ENCODE data around the gene HNRNPDL.

Gene HNRNPDL

DNA sequence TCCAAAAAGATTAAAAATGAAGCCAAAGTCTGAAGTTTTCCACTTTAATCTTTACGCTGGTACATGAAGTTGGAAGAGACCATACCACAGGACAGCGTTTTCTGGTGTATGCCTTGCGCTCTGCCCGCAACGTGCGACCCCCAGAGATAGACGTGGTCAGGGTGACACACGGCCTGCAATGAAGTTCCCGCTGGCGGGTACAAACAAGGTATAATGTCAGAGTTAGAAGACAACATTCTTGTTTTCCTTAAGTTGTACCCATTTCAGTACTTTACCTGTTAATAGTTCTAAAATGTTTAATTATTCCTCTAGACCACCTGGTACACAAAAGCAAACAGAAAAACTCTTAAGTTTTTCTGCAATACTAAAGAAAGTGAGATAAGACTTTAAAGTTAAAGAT lies 4.8 kb downstream of the HNRNPDL start:
- Histone ChIP-seq H3K14ac (ENCODE audit: low read length) (no peak overlapping the region), H3K79me1 (ENCODE audit: low read depth, low read length) (peaks cover 4% of the 10 kb centered on the region), H2AFZ (ENCODE audit: low read length) (no peak overlapping the region), H3K4me1 (ENCODE audit: control insufficient read depth in 2 of 2, insufficient read depth in 1 of 2, low read depth in 1 of 2, low read length in 2 of 2) (peaks cover 6 to 8% of the 10 kb centered on the region in 2 donors), H2BK12ac (ENCODE audit: low read length) (no peak overlapping the region), H3K9ac (ENCODE audit: low read depth, low read length, poor library complexity) (no peak overlapping the region), H3K27ac (replicated peaks; ENCODE audit: low read length) (no peak overlapping the region), H3K4me3 (ENCODE audit: low read length in 2 of 2) (no peak overlapping the region), H2BK5ac (ENCODE audit: low read length) (no peak overlapping the region), H3K27me3 (ENCODE audit: control insufficient read depth in 3 of 3, insufficient read depth in 3 of 3, low read depth in 1 of 3, low read length in 3 of 3) (no peaks in the 10 kb centered on the region), H3K18ac (ENCODE audit: low read length) (no peak overlapping the region), H4K8ac (ENCODE audit: low read depth, low read length) (no peak overlapping the region), H3K23ac (ENCODE audit: low read depth, low read length, poor library complexity) (no peak overlapping the region), H3K36me3 (replicated peaks in 1 of 2; ENCODE audit: control insufficient read depth in 2 of 2, insufficient read depth in 2 of 2, low read length in 2 of 2) (peaks cover 17 to 63% of the 10 kb centered on the region in 2 donors), H3K4me2 (ENCODE audit: insufficient read depth, low read length, poor library complexity, severe bottlenecking) (no peak overlapping the region), H3K4ac (ENCODE audit: low read length) (no peak overlapping the region), H2BK15ac (ENCODE audit: low read length) (no peak overlapping the region), H2BK120ac (ENCODE audit: low read depth, low read length) (no peak overlapping the region), H2AK5ac (ENCODE audit: low read depth, low read length) (no peak overlapping the region), H3K9me3 (replicated peaks in 1 of 2; ENCODE audit: control insufficient read depth in 2 of 2, insufficient read depth in 1 of 2, low read depth in 1 of 2, low read length in 2 of 2) (no peaks in the 10 kb centered on the region), H4K91ac (ENCODE audit: low read depth, low read length, poor library complexity) (no peak overlapping the region)
- WGBS, 2 donors (ENCODE audit: extremely low coverage in 2 of 2, insufficient read length in 2 of 2, insufficient replicate concordance in 1 of 2): no CpG with 5 or more reads among the region's 10 CpGs
- no peak for DNase-seq (ENCODE audit: low spot score)

DNA sequence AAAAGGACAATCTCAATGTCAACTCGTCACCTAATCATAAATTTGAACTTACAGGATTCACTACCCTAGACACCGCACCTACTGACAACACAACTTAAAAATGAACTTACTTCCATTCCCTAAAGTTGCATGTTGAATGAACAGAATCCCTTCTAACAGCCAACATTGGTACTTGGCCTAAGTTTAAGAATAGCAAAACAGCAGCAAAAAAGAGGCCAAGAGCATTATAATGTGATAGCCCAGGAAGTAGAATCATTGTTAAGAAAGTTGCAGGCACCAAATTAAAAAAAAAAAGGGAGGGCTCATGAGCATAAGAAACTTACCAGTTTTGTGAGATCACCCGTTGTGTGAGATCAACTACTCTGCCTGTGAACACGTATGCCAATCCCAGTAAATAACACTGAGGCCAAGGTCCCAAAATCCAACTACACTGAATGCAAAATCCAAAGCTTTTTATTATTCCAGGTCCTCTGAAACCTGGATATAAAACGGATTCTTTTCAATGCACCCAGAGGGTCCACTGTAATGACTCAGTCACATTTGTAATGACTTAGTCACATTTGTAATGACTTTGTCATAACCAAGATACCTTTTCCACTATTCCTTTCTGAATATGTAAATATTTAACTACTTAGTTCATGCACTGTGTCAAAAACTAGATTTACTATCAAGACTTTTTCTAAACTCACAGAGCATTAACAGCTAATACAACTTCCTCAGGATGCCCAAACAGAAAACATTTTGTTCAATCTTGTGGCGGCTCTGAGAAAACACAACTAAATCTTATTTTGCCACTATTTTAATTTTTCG lies 6.8 kb downstream of the HNRNPDL start:
- Histone ChIP-seq H3K79me1 (ENCODE audit: low read depth, low read length) (peaks cover 2% of the 10 kb centered on the region), H2AK5ac (ENCODE audit: low read depth, low read length) (no peak overlapping the region), H3K27me3 (ENCODE audit: control insufficient read depth in 3 of 3, insufficient read depth in 3 of 3, low read depth in 1 of 3, low read length in 3 of 3) (no peaks in the 10 kb centered on the region), H3K4me1 (ENCODE audit: control insufficient read depth in 2 of 2, insufficient read depth in 1 of 2, low read depth in 1 of 2, low read length in 2 of 2) (peaks cover 6 to 8% of the 10 kb centered on the region in 2 donors), H3K9me3 (replicated peaks in 1 of 2; ENCODE audit: control insufficient read depth in 2 of 2, insufficient read depth in 1 of 2, low read depth in 1 of 2, low read length in 2 of 2) (no peaks in the 10 kb centered on the region), H4K91ac (ENCODE audit: low read depth, low read length, poor library complexity) (no peak overlapping the region), H2BK120ac (ENCODE audit: low read depth, low read length) (no peak overlapping the region), H3K27ac (replicated peaks; ENCODE audit: low read length) (no peak overlapping the region), H2BK15ac (ENCODE audit: low read length) (no peak overlapping the region), H3K14ac (ENCODE audit: low read length) (no peak overlapping the region), H4K8ac (ENCODE audit: low read depth, low read length) (no peak overlapping the region), H3K18ac (ENCODE audit: low read length) (no peak overlapping the region), H3K23ac (ENCODE audit: low read depth, low read length, poor library complexity) (no peak overlapping the region), H2BK12ac (ENCODE audit: low read length) (no peak overlapping the region), H3K36me3 (replicated peaks in 1 of 2; ENCODE audit: control insufficient read depth in 2 of 2, insufficient read depth in 2 of 2, low read length in 2 of 2) (peaks cover 15 to 60% of the 10 kb centered on the region in 2 donors), H2AFZ (ENCODE audit: low read length) (no peak overlapping the region), H2BK5ac (ENCODE audit: low read length) (no peak overlapping the region), H3K4me3 (ENCODE audit: low read length in 2 of 2) (no peak overlapping the region), H3K4me2 (ENCODE audit: insufficient read depth, low read length, poor library complexity, severe bottlenecking) (no peak overlapping the region), H3K9ac (ENCODE audit: low read depth, low read length, poor library complexity) (no peak overlapping the region), H3K4ac (ENCODE audit: low read length) (no peak overlapping the region)
- WGBS, 2 donors (ENCODE audit: extremely low coverage in 2 of 2, insufficient read length in 2 of 2, insufficient replicate concordance in 1 of 2): 100% methylated on average over 1 of the region's 7 CpGs; no CpG with 5 or more reads in 1 of the 2 donors
- DNase-seq (ENCODE audit: low spot score): no peak

DNA sequence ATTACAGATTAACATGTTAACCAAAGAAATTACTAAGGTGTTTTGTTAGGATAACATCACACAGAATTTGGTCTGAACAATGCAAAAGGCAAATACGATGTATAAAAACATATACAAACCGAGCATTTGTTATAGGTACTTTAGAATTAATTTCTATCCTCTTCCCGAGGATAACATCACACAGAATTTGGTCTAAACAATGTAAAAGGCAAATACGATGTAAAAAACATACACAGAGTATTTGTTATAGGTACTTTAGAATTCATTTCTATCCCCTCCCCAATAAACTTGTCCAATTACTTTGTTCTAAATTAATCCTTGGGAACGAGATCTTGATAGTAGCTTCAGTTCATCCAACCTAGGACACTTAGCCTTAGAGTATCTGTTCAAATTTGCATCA lies 7.6 kb downstream of the HNRNPDL start:
- Histone ChIP-seq H3K9me3 (replicated peaks in 1 of 2; ENCODE audit: control insufficient read depth in 2 of 2, insufficient read depth in 1 of 2, low read depth in 1 of 2, low read length in 2 of 2) (no peaks in the 10 kb centered on the region), H2BK5ac (ENCODE audit: low read length) (no peak overlapping the region), H3K79me1 (ENCODE audit: low read depth, low read length) (peaks cover under 1% of the 10 kb centered on the region), H2AFZ (ENCODE audit: low read length) (no peak overlapping the region), H4K91ac (ENCODE audit: low read depth, low read length, poor library complexity) (no peak overlapping the region), H2BK120ac (ENCODE audit: low read depth, low read length) (no peak overlapping the region), H3K4ac (ENCODE audit: low read length) (no peak overlapping the region), H4K8ac (ENCODE audit: low read depth, low read length) (no peak overlapping the region), H3K18ac (ENCODE audit: low read length) (no peak overlapping the region), H3K4me1 (ENCODE audit: control insufficient read depth in 2 of 2, insufficient read depth in 1 of 2, low read depth in 1 of 2, low read length in 2 of 2) (peaks cover 6 to 8% of the 10 kb centered on the region in 2 donors), H3K14ac (ENCODE audit: low read length) (no peak overlapping the region), H2BK12ac (ENCODE audit: low read length) (no peak overlapping the region), H2AK5ac (ENCODE audit: low read depth, low read length) (no peak overlapping the region), H3K4me3 (ENCODE audit: low read length in 2 of 2) (no peak overlapping the region), H2BK15ac (ENCODE audit: low read length) (no peak overlapping the region), H3K36me3 (replicated peaks in 1 of 2; ENCODE audit: control insufficient read depth in 2 of 2, insufficient read depth in 2 of 2, low read length in 2 of 2) (peaks cover 13 to 52% of the 10 kb centered on the region in 2 donors), H3K4me2 (ENCODE audit: insufficient read depth, low read length, poor library complexity, severe bottlenecking) (no peak overlapping the region), H3K27ac (replicated peaks; ENCODE audit: low read length) (no peak overlapping the region), H3K23ac (ENCODE audit: low read depth, low read length, poor library complexity) (no peak overlapping the region), H3K27me3 (ENCODE audit: control insufficient read depth in 3 of 3, insufficient read depth in 3 of 3, low read depth in 1 of 3, low read length in 3 of 3) (peaks cover 0 to 1% (median under 1%) of the 10 kb centered on the region in 3 experiments), H3K9ac (ENCODE audit: low read depth, low read length, poor library complexity) (no peak overlapping the region)
- no peak for DNase-seq (ENCODE audit: low spot score)
- no CpG with 5 or more reads among the region's 5 CpGs for WGBS, 2 donors (ENCODE audit: extremely low coverage in 2 of 2, insufficient read length in 2 of 2, insufficient replicate concordance in 1 of 2)

DNA sequence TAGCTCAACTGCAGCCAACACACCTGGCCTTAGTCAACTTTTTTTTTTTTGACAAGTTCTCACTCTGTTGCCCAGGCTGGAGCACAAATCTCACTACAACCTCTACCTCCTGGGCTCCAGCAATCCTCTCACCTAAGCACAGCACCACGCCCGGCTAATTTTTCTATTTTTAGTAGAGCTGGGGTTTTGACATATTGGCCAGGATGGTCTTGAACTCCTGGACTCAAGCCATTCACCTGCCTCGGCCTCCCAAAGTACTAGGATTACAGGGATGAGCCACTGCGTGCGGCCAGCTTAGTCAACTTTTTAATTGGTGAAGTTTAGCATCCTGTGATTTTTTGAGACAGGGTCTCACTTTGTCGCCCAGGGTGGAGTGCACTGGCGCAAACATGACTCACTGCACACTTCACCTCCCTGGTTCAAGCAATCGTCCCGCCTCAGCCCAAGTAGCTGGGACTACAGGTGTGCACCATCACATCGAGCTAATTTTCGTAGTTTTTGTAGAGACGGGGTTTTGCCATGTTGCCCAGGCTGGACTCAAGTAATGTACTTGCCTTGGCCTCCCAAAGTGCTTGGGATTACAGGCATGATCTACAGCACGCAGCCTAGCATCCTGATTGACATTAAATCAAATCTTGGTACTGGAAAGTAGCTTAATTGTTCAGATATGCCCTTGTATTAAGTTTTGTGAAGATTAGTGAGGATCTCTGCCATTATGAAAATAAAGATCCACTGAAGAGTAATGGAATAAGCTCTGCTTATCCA lies 8.3 kb downstream of the HNRNPDL start:
- no CpG with 5 or more reads among the region's 13 CpGs for WGBS, 2 donors (ENCODE audit: extremely low coverage in 2 of 2, insufficient read length in 2 of 2, insufficient replicate concordance in 1 of 2)
- DNase-seq (ENCODE audit: low spot score): no peak

More for the DNA sequence above, 8.3 kb downstream of the HNRNPDL start:
- Histone ChIP-seq H3K4me1 (ENCODE audit: control insufficient read depth in 2 of 2, insufficient read depth in 1 of 2, low read depth in 1 of 2, low read length in 2 of 2) (peaks cover 5 to 7% of the 10 kb centered on the region in 2 donors), H4K91ac (ENCODE audit: low read depth, low read length, poor library complexity) (no peak overlapping the region), H3K79me1 (ENCODE audit: low read depth, low read length) (no peaks in the 10 kb centered on the region), H3K4ac (ENCODE audit: low read length) (no peak overlapping the region), H2AK5ac (ENCODE audit: low read depth, low read length) (no peak overlapping the region), H2BK12ac (ENCODE audit: low read length) (no peak overlapping the region), H2BK120ac (ENCODE audit: low read depth, low read length) (no peak overlapping the region), H3K4me2 (ENCODE audit: insufficient read depth, low read length, poor library complexity, severe bottlenecking) (no peak overlapping the region), H3K9me3 (replicated peaks in 1 of 2; ENCODE audit: control insufficient read depth in 2 of 2, insufficient read depth in 1 of 2, low read depth in 1 of 2, low read length in 2 of 2) (no peaks in the 10 kb centered on the region), H2BK15ac (ENCODE audit: low read length) (no peak overlapping the region), H3K9ac (ENCODE audit: low read depth, low read length, poor library complexity) (no peak overlapping the region), H3K23ac (ENCODE audit: low read depth, low read length, poor library complexity) (no peak overlapping the region), H3K18ac (ENCODE audit: low read length) (no peak overlapping the region), H2BK5ac (ENCODE audit: low read length) (no peak overlapping the region), H3K27ac (replicated peaks; ENCODE audit: low read length) (no peak overlapping the region), H3K14ac (ENCODE audit: low read length) (no peak overlapping the region), H4K8ac (ENCODE audit: low read depth, low read length) (no peak overlapping the region), H3K36me3 (replicated peaks in 1 of 2; ENCODE audit: control insufficient read depth in 2 of 2, insufficient read depth in 2 of 2, low read length in 2 of 2) (peaks cover 12 to 45% of the 10 kb centered on the region in 2 donors), H3K4me3 (ENCODE audit: low read length in 2 of 2) (no peak overlapping the region), H3K27me3 (ENCODE audit: control insufficient read depth in 3 of 3, insufficient read depth in 3 of 3, low read depth in 1 of 3, low read length in 3 of 3) (peaks cover 0 to 4% (median 3%) of the 10 kb centered on the region in 3 experiments), H2AFZ (ENCODE audit: low read length) (no peak overlapping the region)
